Measurements from ENCODE around the gene FBXO24.
"Not testable (repeated sequence)": the region's sequence is repeated elsewhere in the genome, so short reads cannot be mapped to it uniquely, and the experiment has no call there.

Gene FBXO24

DNA sequence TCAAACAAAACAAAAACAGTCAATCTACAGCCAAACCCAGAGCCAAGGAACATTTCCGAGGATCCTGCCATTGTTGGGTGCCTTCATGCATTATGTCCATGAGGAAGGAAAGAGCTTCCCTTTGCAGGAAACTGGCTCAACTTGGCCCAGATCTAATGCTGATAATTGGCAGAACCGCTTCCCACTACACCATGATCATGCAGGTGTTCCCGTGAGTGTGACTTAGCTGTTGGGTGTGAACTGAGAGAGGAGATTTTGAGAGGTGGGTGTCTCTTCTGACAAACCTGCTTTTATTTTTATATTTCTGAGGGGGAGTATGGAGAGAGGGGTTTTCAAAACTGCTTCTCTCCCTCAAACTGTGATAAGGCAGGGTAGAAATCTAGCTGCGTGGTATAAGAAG, 27.0 kb upstream of the FBXO24 start:
- DNase-seq (ENCODE audit: low spot score): no peak

DNA sequence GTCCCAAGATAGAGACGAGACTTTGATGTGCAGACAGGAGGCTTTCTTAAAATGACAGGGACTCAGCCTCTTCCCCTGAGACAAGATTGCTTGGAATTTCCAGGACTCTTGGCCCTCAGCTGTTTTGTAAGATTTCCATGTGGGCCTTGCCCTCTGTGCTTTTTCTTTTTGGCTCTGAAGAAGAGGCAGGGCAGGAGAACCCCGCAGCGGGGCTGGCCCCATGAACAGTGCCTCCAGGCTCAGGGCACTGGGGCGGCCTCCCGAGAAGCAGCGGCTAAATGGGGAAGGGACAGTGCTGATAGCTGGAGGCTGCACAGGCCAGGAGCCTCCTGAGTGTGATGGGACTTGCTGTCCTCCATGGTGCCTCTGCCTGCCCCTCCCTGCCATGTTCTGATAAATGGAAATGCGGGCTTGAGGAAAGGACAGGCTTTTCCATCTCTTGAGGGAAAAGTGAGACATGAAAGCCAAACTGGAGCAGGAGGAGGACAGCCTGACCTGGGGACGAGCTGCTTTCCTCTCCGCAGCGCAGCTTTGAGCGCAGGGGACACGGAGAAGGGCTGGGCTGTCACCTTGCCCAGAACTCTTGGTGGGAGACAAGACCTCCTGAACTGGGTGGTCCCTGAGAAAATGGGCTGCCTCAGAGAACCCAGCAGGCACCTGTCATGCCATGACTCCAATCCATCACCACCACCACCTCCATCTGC, 24.5 kb upstream of the FBXO24 start:
- DNase-seq (ENCODE audit: low spot score): no peak

DNA sequence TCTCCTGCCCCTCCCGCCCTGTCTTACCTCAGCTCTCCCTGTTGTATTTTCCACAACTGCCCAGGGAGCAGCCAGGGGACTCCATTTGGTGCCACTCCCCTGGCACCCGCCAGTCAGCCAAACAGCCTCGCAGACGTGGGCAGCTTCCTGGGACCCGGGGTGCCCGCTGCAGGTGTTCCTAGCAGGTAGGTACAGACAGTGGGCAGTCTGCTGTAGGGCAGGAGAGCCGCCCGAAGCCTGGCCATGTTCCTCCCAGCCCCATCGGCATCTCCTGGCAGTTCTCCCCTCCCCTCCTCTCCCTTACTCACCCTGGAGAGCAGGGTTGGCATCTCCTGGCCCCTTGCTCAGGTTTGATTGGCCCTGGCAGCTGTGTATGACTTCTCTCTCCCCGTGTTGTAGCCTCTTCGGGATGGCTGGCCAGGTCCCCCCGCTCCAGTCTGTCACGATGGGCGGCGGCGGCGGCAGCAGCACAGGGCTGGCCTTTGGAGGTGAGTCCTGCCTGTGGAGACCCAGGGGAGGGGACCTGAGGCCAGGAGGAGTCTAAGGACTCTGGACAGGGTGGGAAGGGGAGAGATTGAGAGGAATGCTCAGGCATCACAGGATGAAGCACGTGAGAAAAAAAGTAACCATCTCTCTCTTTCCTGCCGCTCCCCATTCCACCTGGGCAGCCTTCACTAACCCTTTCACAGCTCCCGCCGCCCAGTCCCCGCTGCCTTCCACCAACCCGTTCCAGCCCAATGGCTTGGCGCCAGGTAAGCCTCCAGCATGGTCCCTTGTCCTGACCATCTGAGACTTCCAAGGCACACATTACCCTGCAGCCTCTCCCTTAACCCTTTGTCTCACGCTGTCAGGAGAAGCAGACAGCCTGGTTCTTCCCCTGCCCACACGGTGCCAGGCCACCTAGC, 23.7 kb upstream of the FBXO24 start:
- DNase-seq (ENCODE audit: low spot score): no peak

DNA sequence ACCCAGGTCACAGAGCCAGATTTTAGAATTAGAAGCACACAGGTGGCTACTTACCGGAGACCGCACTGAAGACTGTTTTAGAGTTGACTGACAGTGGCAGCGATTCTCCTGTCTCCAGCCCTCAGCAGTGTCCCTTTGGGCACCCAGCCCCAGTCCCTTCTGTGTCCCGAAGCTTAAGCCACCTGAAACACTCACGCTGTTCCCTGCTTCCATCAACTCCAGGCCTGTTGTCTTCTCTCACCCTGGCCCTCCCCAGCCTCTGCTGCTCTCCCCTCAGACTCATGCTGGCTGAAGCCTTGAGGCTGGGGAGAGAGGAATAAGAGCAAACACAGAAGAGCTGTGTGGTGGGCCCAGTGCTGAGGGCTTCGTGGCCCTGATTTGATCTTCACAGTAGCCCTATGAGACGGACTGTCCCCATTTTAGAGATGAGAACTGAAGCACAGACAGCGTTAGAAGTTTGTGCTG, 23.0 kb upstream of the FBXO24 start:
- DNase-seq (ENCODE audit: low spot score): no peak

DNA sequence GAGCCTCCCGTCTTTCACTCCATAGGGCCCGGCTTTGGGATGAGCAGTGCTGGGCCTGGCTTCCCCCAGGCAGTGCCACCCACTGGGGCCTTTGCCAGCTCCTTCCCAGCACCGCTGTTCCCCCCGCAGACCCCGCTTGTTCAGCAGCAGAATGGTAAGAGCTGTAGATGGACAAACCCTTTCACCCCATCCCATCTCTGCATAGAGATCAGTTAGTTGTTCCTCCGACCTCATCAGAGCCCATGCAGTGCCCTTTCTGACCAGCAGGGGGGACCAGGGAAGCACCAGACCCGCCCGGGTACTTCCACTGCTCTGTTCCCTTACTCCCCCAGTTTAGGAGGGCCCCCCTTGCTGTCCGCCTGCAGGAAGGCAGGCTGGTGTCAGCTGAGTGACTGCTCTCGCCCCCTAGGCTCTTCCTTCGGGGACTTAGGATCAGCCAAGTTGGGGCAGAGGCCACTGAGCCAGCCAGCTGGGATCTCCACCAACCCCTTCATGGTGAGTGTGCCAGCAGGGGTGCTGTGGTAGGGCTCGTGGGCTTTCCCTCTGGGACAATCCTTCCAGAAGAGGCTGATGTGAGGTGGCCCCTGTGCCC, 22.2 kb upstream of the FBXO24 start:
- DNase-seq (ENCODE audit: low spot score): peak; percentile 83

DNA sequence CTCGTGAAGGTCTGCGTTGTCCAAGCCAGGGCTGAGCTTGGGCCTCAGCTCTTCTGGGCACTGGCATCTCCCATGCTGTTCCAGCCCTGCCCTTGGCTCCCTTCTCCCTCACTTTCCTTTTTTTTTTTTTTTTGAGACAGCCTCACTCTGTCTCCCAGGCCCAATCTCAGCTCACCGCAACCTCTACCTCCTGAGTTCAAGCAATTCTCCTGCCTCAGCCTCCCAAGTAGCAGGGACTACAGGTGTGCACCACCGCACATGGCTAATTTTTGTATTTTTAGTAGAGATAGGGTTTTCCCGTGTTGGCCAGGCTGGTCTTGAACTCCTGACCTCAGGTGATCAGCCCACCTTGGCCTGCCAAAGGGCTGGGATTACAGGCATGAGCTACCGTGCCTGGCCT, 21.7 kb upstream of the FBXO24 start:
- not testable (repeated sequence) for DNase-seq (ENCODE audit: low spot score)

DNA sequence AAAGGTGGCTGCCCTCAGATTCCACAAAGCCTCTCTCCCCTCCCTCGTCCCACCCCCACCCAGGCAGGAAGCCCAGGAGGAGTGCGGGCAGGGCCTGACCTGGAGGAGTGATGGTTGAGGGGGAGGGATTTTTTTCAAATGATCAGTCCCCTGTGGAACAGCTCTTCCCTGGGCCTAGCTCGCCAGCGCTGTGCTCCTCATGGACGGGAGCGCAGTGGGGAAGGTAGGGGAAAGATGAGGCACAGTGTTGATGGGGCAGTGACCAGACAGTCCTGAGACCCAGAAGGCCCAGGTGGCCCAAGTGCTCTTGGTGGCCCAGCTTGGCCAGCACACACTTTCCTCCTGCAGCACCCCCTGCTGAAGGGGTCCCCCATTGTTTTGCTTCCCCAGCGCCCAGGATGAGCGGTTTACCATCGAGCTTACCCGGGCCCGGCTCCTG, 21.0 kb upstream of the FBXO24 start:
- no peak for DNase-seq (ENCODE audit: low spot score)

DNA sequence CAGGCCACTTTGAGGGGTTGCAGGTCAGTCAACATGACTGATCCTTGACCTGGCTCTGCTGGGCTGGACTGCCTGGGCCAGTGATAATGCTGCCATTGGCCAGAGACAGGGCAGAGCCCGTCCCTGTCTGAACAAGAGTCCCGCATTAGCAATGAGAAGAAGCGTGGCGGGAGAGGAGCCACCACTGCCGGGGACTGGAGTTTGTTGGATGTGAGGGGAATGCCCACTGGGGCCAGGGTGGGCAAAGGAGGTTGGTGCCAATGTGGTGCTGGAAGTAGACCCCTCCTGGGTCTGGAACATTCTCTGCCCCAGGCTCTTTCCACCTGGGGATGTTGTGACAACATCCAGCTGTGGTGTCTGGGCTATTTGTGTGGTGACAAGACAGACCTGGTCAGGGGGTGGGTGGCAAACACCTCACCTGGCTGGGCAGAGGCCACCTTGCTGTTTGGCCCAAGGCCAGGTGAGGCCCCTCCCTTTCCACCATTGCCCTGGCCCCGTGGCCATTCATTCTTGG, 20.1 kb upstream of the FBXO24 start:
- no peak for DNase-seq (ENCODE audit: low spot score)

DNA sequence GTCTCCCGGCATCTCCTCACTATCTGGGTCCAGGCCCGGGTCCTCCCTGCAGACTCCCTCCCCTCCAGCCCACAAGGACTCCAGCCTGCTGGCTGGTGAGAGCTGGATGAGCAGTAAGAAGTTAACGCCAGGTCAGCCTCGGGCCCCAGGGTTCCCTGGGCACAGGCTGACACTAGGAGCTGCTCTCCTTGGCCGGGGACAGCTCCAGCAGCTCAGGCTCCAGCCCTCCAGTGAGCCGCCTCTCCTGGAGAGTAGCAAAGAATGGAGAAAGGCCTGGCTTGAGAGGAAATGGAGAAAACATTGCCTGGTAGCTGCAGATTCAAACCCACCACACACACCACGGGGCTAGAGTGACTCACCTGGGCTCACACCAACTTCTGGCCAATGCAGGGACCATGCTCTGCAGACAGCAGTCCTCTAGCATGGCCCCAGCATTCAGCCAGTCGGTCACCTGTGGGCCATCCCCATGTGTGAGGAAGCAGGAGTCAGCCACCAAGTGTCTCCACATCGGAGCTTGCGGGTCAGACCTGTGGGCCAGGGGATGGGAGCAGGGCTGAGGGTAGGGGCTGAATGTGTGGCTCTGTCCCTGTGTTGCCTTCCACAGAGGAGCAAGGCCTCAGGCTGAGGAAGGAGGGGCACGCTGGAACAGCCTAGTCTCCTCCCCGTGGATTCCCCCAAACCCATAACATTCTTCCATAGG, 18.9 kb upstream of the FBXO24 start:
- no peak for DNase-seq (ENCODE audit: low spot score)

DNA sequence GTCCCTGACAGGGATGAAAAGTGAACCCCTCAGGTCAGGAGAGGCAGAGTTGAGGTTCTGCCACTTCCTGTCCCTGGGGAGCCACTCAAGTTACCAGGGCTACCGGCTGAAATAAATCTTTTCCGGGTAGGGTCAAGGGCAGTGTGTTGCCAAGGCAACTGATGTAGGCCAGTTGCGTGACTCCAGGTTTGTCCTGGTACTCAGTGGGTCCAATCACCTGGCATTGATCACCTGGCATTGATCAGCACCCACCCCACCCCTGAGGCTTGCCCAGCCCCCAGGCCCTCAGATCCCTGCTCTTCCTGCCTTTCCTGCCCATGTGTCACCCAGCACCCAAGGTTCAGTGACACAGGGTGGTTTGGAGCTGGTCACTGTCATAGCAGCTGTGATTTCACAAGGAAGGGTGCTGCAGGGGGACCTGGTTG, 18.4 kb upstream of the FBXO24 start:
- no peak for DNase-seq (ENCODE audit: low spot score)

DNA sequence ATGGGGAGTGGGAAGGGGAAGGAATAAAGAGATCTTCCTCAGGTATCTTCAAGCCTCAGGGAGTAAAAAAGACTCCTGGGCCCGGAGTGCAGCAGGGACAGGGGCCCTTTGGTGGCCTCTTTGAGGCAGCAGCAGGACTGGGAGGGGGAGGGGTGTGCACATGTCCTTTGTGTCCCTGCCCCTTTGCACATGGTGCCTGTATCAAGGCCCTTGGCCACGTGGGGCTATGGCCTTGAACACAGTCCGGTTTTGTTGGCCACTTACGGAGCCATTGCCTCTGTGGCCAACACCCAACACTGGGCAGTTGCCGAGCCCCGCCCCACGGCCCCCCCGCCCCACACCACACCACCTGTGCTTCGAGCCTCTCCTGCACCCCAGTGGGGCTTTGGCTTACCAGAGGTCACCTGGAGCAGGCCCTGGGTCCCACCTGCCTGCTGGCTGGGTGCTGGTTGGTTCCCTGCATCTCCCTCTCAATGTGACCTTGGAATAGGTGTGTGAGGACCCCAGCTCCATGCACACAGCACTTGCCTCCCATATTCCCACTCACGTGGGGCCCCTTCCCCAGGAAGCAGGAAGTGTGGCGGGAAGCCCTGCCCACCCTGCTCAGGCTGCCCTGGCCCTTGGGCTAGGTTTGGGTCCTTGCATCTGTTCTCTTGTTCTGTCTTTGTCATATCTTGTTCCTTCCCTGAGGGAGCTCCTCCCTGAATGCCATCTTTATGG, 17.8 kb upstream of the FBXO24 start:
- DNase-seq (ENCODE audit: low spot score): no peak

DNA sequence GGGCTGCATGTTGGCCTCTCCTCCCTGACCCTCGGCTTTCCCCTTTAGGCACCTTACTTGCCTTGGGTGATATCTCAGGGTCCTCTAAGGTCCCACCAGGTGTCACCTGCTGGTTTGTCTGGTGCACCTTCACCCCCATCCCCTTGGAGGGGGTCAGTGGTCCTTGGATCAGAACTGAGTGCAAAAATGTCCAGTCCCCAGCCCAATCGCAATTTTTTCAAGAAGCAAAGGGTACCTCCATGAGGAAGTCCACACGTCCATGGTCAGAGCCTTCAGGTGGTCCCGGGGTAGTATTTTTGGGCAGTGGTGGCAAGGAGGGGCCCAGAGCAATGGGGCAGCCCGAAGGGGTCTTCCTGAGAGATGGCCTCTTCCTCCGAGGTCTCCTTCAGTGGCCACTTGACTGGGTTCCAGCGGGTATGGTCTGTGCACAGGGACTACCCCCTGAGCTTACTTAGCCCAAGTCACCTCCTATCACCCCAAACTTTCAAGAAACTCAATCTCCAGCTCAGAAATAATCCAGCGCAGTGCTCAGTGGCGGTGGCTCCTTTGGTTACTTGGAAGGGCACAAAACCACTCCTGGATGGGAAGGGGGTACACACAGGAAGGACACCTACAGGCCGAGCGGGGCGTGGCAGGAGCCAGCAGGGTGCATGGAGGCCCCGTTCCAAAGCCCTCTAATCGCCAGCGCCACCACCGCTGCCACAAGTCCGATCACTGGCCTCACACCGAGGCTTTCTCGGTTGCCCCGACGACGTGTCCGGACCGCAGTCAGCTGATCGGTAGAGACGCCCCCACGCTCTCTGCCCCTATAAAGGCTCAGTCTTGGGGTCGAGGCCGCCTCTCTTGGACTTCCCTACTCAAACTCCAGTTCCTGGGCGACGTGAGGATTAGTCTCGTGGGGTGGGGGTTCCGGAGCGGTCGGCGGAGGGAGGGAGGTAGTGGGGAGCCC, 17.0 kb upstream of the FBXO24 start:
- DNase-seq (ENCODE audit: low spot score): peak; percentile 57

DNA sequence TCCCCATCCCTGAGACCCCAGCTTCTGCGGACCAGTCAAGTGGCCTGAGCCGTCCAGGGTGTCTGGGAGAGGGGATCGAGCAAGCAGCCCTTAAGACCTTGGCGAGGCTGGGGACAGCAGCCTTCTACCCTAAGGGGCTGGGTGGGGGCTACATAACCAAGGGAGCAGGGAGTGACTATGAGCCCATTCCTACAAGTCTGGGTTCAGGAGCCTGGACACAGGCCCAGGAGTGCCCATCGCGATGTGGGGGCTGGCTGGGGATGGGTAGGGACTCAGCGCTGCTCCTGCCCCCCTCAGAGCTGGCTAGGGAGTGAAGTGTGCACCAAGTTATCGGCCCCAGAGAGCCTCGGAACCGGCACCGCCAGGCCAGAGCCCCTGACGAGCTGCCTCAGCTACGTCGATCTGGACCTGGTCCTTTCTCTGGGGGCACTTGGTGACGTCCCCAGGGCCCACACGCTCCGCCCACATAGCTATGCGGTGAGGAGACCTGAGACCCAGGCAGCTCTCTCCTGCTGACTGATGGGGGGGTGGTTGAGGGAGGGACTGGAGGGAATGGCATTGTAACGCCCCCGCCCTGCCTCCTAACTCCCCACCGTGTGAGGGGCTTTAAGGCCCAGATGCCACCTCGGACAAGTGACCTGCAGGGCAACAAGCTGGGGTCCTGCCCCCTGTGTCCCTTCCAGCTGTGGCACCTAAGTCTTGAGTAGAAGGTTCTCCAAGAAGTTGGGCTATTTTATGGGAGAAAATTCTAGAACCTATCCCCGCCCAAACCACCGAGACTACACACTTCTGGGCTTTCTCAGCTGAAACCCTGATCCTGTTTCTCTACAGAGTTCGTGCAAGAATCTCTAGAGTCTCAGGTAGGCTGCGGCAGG, 14.9 kb upstream of the FBXO24 start:
- DNase-seq (ENCODE audit: low spot score): no peak

DNA sequence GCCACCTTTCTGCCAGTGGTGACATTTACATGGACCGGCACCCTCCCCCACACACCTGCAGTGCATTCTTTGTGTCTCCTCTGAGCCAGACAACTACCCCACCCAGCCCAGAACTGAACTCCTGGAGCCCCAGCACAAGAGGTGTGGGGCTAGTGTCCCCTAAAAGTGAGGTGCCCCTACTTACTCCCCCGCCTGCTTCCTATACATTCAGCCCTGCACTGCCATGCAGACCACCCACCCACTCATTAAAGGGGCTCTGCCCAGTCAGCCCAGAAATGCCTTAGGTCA, 14.4 kb upstream of the FBXO24 start:
- DNase-seq (ENCODE audit: low spot score): no peak

DNA sequence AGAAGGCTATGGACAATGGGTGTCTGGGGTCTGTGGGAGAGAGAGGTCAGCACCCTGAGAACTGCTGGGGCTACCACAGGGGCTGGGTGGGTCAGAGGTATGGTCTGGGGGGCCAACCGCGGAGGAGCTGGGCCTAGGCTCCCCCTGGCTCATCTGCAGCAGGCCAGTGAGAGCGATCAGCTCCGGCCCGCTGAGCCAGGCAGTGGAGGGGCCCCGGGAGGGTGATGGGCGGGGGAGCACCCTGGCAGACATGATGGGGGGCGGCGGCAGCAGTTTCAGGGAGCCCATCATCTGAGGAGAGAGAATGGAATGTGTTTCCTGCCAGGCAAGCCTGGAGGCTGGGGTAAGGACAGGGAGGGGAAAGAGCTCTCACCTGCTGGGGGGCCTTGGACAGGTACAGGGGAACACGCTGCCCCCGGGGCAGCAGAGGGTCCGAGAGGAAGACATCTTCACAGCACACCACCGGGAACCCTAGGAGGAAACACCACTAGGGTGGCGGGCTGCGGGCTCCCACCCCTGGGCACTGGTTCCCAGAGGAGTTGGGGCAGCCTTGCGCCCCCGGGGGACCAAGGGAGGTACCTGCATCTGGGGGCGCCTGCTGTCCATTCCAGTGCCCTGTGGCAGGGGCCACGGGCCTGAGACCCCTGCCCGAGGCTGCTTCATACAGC, 13.7 kb upstream of the FBXO24 start:
- DNase-seq (ENCODE audit: low spot score): no peak

DNA sequence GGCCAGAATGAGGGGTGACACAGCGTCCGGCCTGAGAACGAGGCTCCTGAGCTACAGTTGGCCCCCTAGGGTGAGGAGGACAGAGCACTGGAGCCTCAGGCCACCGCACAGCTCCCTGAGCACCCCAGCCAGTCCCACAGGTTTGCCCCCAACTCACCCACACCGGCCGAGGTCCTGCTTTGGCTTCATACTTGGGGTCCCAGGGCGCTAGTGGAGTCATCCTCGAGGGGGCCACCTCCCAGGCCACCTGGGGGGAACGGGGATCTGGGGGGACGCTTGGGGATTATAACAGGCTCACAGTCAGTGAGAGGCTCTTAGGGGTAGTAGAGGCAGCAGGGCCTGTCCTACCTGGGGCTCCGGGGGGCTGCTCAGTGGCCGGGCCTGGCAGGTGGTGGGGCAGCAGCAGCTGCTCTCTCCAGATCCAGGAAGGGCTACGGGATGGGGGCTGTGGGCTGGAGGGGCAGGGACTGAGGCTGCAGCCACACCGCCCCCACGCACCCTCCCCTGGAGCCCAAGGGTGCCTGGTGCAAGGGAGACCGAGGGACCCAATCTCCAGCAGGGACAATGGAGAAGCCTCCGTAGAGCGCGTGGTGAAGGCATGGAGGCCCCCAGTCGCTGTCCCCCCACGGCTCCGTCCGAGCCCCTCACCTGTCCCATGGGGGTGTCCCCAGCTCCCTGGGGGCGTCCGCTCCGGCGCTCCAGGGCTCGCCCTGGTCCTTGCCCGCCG, 13.0 kb upstream of the FBXO24 start:
- no peak for DNase-seq (ENCODE audit: low spot score)

DNA sequence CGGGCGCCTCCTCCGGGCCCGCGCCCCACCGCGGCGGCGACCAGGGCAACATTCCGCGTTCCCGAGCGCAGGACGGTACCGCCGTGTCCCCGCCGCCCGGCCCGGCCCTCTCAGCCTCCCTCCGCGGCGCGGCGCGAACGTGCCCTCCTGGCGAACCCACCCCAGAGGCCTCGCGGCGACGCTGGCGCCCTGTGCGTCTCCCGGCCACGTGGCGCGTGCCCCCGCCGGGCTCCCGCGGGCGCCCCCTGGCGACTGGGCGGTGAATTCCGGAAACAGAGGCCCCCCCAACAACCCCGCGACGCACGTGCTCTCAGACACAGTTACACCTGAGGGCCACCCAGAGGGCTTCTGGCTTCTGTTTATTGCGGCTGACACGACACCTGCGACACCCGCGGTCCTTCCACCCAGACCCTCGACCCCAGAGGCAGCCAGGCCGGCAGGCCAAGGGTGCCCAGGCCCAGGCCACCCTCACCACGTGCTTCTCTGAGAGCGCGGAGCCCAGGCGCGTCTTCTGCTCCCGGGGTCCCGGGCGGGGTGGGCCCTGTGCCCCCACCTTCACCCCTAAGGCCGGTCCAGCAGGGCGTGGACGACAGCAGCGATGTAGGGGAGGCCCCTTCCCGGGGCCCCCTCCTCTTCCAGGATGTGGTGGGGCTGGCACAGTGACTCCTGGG, 12.3 kb upstream of the FBXO24 start, which contains the start of gene SAP25:
Gene SAP25 (minus strand): TSS at position 210 of the 671 bp plus-strand sequence. CDS start 158 bp downstream, at position 52.
- no peak for DNase-seq (ENCODE audit: low spot score)

Data from activated CD4-positive, alpha-beta T cell treated with anti-CD3 and anti-CD28 coated beads, Interleukin-2, Interleukin-4, amounts not matched to agents 100 ng/mL and 50 ng/mL, durations not matched to agents 16 hours and 8 hours (primary cell).